Activated B cell treated with CpG ODN at 0.5 μM for 24 hours (primary cell): ENCODE measurements around the gene DCN. TPM values are rescaled to one million over a fixed set of nuclear protein-coding genes. Genes with fewer than 3 reads are reported as not detected.

Experiments
- ATAC-seq: fragments of 200-7000 bp; cut with Tn5 transposase; one replicate; pipeline ENCODE4 v1.10.0; 2021; ENCODE audit warnings: low read depth, mild to moderate bottlenecking, moderate library complexity
- CTCF ChIA-PET: fragments of 350-600 bp; sonication (Branson Sonifier 250); formaldehyde crosslinking; loops from one replicate; lab custom pipeline; 2021; ENCODE audit warnings: antibody characterized with exemption; lab: Charles Lee
- POLR2A ChIA-PET: fragments of 350-600 bp; sonication (Branson Sonifier 250); formaldehyde crosslinking; loops from one replicate; lab custom pipeline; 2021; ENCODE audit warnings: antibody characterized with exemption; lab: Charles Lee
- DNase-seq: peaks from one replicate; pipeline ENCODE4 v3.0.0; 2022
- H3K27ac Mint-ChIP-seq: one replicate; pipeline ENCODE4 v1.8.0; 2020; ENCODE audit warnings: mixed read lengths
- H3K27me3 Mint-ChIP-seq: one replicate; pipeline ENCODE4 v1.8.0; 2021; ENCODE audit warnings: mixed read lengths
- H3K36me3 Mint-ChIP-seq: one replicate; pipeline ENCODE4 v1.8.0; 2021; ENCODE audit warnings: low read depth, mixed read lengths
- H3K4me1 Mint-ChIP-seq: one replicate; pipeline ENCODE4 v1.8.0; 2021; ENCODE audit warnings: mixed read lengths
- H3K4me3 Mint-ChIP-seq: one replicate; pipeline ENCODE4 v1.8.0; 2020; ENCODE audit warnings: mild to moderate bottlenecking, mixed read lengths
- H3K9me3 Mint-ChIP-seq: one replicate; pipeline ENCODE4 v1.8.0; 2020; ENCODE audit warnings: mixed read lengths
- CTCF ChIP-seq: fragments of 200-600 bp; IDR thresholded peaks from one replicate; pipeline ENCODE4 v1.8.0; 2022; ENCODE audit warnings: antibody characterized with exemption, mild to moderate bottlenecking
- intact Hi-C: fragments of 100-400 bp; cut with micrococcal nuclease; formaldehyde crosslinking; loops from one replicate; pipeline ENCODE4 v1.15.1; 2024
- total RNA-seq: library from RNA; stranded (reverse); gene quantifications from 2 replicates; pipeline ENCODE4 v1.2.3, GENCODE V29; 2022

DCN gene
- total RNA-seq, 1 donor from 2014 or later: not detected

DNA sequence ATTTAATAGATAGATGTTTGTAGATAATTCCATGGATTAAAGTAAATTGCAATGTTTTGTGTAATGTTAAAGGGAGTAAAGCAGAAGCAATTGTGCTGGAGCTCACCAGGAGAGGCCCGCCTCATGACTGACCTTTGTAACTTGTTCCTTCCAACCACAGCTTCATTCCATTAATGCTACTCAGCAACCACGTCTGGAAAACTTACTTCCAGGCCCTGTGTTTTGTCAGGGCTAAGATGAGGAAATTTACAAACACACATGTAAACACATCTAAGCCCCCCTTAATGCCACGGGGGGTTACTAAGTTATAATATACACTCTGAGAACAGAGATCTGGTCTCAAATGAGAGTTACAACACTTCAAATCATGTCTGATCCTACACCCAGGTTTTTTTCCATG, 83.7 kb downstream of the DCN start:
- no peak overlapping the region for H3K4me3 Mint-ChIP-seq
- ChIA-PET CTCF (no interaction called here), POLR2A (no interaction called here)
- H3K27me3 Mint-ChIP-seq: no peaks in the 10 kb centered on the region
- H3K36me3 Mint-ChIP-seq: no peaks in the 10 kb centered on the region
- TF ChIP-seq CTCF: no peak
- ATAC-seq: no peak
- H3K9me3 Mint-ChIP-seq: no peaks in the 10 kb centered on the region
- peaks cover 2% of the 10 kb centered on the region for H3K4me1 Mint-ChIP-seq
- intact Hi-C loops: no loop called here
- no peak for DNase-seq
- no peak overlapping the region for H3K27ac Mint-ChIP-seq

DNA sequence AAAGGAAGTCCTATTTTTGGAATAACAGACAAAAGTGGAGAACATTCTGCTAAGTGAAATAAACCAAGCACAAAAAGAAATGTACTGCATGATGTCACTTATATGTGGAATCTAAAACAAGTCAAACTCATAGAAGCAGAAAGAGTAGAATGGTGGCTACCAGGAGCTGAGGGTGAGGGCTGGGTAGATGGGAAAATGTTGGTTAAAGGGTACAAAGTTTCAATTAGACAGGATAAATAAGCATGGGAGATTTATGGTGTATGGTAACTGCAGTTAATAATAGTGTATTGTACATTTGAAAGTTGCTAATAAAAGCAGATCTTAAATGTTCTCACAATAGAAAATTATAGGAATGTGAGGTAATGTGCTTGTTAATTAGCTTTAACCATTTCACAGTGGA, 84.2 kb downstream of the DCN start:
- ChIA-PET POLR2A (no interaction called here), CTCF (no interaction called here)
- Mint-ChIP-seq H3K4me3 (no peak overlapping the region), H3K36me3 (no peaks in the 10 kb centered on the region), H3K4me1 (peaks cover 2% of the 10 kb centered on the region), H3K9me3 (no peaks in the 10 kb centered on the region), H3K27ac (no peak overlapping the region), H3K27me3 (no peaks in the 10 kb centered on the region)
- DNase-seq (no peak), ATAC-seq (no peak)
- intact Hi-C loops: no loop called here
- no peak for TF ChIP-seq CTCF

DNA sequence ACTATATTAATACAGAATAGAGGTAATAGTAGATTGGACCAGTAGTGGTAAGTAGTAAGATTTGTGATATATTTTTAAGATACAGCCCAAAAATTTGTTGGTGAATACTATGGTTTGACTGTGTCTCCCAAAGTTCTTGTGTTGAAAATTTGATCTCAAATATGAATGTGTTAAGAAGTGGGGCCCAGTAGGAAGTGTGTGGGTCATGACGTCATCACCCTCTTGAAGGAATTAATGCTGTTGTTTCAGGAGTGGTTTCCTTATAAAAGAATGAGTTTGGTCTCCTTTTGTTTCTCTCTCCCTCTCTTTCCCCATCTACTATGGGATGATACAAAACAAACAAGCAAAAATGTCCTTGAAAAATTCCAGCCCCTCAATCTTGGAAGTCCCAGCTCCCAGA, 87.7 kb downstream of the DCN start:
- ChIA-PET CTCF (no interaction called here), POLR2A (no interaction called here)
- Mint-ChIP-seq H3K9me3 (peaks cover 3% of the 10 kb centered on the region), H3K36me3 (no peaks in the 10 kb centered on the region), H3K27me3 (no peaks in the 10 kb centered on the region), H3K27ac (no peak overlapping the region), H3K4me1 (peaks cover 2% of the 10 kb centered on the region), H3K4me3 (no peak overlapping the region)
- no peak for ATAC-seq
- DNase-seq: no peak
- TF ChIP-seq CTCF: no peak
- intact Hi-C loops: no loop called here

- no peak overlapping the region for H3K27ac Mint-ChIP-seq
- DNase-seq (no peak), ATAC-seq (no peak)
- peaks cover 2% of the 10 kb centered on the region for H3K4me1 Mint-ChIP-seq
- H3K36me3 Mint-ChIP-seq: no peaks in the 10 kb centered on the region
- ChIA-PET CTCF (no interaction called here), POLR2A (no interaction called here)
- intact Hi-C loops: no loop called here
- no peaks in the 10 kb centered on the region for H3K27me3 Mint-ChIP-seq
- H3K4me3 Mint-ChIP-seq: no peak overlapping the region
- H3K9me3 Mint-ChIP-seq: peaks cover 6% of the 10 kb centered on the region
- no peak for TF ChIP-seq CTCF
These were observed 88.5 kb downstream of the DCN start for GRCh38 chr12:91094032-91094662.

DNA sequence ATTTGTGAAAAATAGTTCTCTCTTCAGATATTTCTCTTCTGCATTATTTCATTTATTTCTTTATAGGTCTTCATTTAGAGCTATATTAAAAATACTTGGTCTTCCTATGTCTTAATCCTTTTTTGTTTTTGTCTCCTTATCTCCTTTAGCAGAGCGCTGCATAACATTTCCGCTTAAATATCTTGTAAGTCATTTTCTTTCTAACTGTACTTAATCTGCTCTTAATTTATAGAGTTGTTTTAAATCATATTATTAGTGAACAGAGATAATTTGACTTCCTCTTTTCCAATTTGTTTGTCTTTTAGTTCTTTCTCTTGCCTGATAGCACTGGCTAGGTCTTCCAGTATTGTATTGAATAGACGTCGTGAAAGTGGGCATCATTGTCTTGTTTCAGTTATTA, 89.3 kb downstream of the DCN start:
- peaks cover 11% of the 10 kb centered on the region for H3K9me3 Mint-ChIP-seq
- ChIA-PET CTCF (no interaction called here), POLR2A (no interaction called here)

More for the DNA sequence above, 89.3 kb downstream of the DCN start:
- no peaks in the 10 kb centered on the region for H3K27me3 Mint-ChIP-seq
- TF ChIP-seq CTCF: no peak
- no peak overlapping the region for H3K27ac Mint-ChIP-seq
- DNase-seq (no peak), ATAC-seq (no peak)
- H3K36me3 Mint-ChIP-seq: no peaks in the 10 kb centered on the region
- intact Hi-C loops: no loop called here
- H3K4me1 Mint-ChIP-seq: peaks cover under 1% of the 10 kb centered on the region
- no peak overlapping the region for H3K4me3 Mint-ChIP-seq
